Testis (tissue), 3 donors: Measurements from ENCODE around the gene TBC1D4. TPM values are rescaled to one million over a fixed set of nuclear protein-coding genes. Genes with fewer than 3 reads are reported as not detected.

ENCODE experiments used
- DNase-seq: peaks from one replicate; pipeline ENCODE4 v3.0.0-alpha.2; 2019
- H3K27ac ChIP-seq, 2 donors: fragments of 200-600 bp; sonication (generic); one replicate each; pipeline ENCODE4 v1.5.1; 2019
- H3K27me3 ChIP-seq: fragments of 200-600 bp; sonication (generic); one replicate; pipeline ENCODE4 v1.5.1; 2019
- H3K36me3 ChIP-seq: fragments of 200-600 bp; sonication (generic); one replicate; pipeline ENCODE4 v1.5.1; 2017; ENCODE audit warnings: low read depth; ENCODE audit errors: missing control alignments
- H3K4me1 ChIP-seq: fragments of 200-600 bp; sonication (generic); one replicate; pipeline ENCODE4 v1.5.1; 2019
- H3K4me3 ChIP-seq, 2 donors: fragments of 200-600 bp; sonication (generic); one replicate each; pipeline ENCODE4 v1.5.1; 2017 to 2019
- H3K9me3 ChIP-seq: fragments of 200-600 bp; sonication (generic); one replicate; pipeline ENCODE4 v1.5.1; 2017
- POLR2A ChIP-seq: fragments of 450-650 bp; IDR thresholded peaks from one replicate; pipeline ENCODE4 v1.6.1; 2017; ENCODE audit warnings: antibody characterized with exemption, mild to moderate bottlenecking, moderate library complexity
- WGBS, 2 donors: methylation state at CpG; one replicate each; pipeline ENCODE4 v1.1.5; 2018; 5-methylcytosine and 5-hydroxymethylcytosine counted together
- intact Hi-C: fragments of 100-400 bp; cut with DNase I; formaldehyde crosslinking; loops from one replicate; pipeline ENCODE4 v1.15.1; 2023; ENCODE audit warnings: low total_unique reads
- polyA plus RNA-seq: library from polyadenylated mRNA; stranded (reverse); fragments of 350-450 nt; fragmentation: Illumina TruSeq; extraction: RNeasy Lipid Tissue Mini Kit (QIAGEN cat#74804); gene quantifications from one replicate; pipeline ENCODE4 v1.2.3, GENCODE V29; 2014; ENCODE audit warnings: low read depth, low replicate concordance; ENCODE audit not compliant: insufficient read depth
- total RNA-seq, 2 donors: library from RNA; depleted of rRNA; stranded (reverse); fragments of >200 nt; gene quantifications; one replicate each; pipeline ENCODE4 v1.2.3, GENCODE V29; 2016
- TF ChIP-seq, protein P1 (sequence below), 3 experiments: fragments of 450-650 bp in 2 of 3; fragments of 200-600 bp in 1 of 3; sonication (generic) in 1 of 3; IDR thresholded peaks; one replicate each; pipeline ENCODE4 v1.5.1; 2016 to 2019; ENCODE audit warnings: antibody characterized with exemption in 3 of 3, mild to moderate bottlenecking in 2 of 3, moderate library complexity in 1 of 3

Gene TBC1D4
- total and polyA plus RNA-seq, 3 donors from 2014 or later, result 12.7 to 23.5 (median 20.4) TPM

DNA sequence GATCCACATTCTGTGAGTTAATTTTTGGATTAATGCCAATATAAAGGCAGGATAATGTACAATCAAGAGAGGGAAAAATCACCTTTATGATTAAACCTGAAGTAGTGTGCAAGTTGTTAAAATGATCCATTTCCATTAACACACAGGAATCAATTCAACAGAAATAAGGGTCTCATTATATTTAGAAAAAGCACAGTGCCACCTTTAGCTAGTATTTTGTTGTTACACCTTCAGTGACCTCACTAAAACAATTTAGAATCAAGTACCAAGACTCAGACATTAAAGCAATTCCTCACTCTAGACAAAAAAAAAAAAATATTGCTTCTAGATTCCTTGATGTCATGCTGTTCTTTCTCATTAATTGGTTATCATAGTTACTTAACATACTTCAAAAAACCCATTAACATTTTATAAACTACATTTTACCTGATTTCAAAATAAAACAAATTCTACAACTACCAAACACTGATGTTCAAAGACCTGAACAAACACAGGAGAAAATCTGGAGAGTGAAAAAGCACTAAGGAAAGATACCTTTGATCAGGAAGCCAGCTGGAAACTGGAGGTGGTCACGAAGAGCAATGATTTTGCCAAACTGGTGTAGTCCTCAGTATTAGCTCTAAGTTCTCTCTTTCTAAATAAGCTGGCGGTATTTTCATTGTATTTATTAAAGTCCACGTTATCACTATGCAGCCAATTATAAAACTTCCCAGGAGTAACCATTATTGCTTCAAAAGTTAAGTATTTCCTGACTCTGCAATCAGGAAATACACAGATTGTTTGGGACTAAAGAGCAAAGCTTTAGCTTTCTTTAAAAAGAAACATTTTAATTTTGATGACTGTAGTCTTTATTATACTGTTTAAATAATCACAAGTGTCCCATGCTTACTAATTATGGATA is 115.3 kb downstream of the TBC1D4 start:
- Histone ChIP-seq H3K27ac (peak overlapping the region in 1 of 2 donors; percentile 55), H3K9me3 (no peaks in the 10 kb centered on the region), H3K4me1 (peaks cover 6% of the 10 kb centered on the region), H3K27me3 (no peaks in the 10 kb centered on the region), H3K36me3 (no peaks in the 10 kb centered on the region), H3K4me3 (no peak overlapping the region)
- intact Hi-C loops, result no loop called here
- WGBS, 2 donors, result 58 to 70% methylated on average over 3 of the region's 3 CpGs
- no peak for TF ChIP-seq POLR2A
- TF ChIP-seq, protein P1, sequence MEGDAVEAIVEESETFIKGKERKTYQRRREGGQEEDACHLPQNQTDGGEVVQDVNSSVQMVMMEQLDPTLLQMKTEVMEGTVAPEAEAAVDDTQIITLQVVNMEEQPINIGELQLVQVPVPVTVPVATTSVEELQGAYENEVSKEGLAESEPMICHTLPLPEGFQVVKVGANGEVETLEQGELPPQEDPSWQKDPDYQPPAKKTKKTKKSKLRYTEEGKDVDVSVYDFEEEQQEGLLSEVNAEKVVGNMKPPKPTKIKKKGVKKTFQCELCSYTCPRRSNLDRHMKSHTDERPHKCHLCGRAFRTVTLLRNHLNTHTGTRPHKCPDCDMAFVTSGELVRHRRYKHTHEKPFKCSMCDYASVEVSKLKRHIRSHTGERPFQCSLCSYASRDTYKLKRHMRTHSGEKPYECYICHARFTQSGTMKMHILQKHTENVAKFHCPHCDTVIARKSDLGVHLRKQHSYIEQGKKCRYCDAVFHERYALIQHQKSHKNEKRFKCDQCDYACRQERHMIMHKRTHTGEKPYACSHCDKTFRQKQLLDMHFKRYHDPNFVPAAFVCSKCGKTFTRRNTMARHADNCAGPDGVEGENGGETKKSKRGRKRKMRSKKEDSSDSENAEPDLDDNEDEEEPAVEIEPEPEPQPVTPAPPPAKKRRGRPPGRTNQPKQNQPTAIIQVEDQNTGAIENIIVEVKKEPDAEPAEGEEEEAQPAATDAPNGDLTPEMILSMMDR (IDR thresholded peaks at IDR 0.05), result no peak
- DNase-seq, result no peak

DNA sequence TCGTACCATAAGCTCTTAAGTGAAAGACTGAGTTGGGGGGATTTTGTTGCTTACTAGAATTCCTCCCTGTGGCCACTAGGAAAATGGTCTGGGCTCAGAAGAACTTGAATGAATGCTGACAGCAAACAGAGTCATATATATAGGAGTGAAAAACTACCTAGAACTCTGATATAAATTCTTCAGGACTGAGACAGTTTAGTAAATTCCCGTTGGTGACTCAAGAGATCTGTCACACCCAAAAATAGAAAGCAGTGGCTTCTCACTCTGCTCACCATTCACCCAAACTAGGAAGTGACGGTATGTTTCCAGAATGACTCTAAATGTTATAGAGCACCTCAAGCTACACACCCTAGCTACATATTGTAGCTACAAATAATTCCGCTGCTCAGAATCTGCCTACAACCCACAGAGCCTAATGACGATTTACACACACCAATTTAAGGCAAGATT is 116.2 kb downstream of the TBC1D4 start:
- H3K36me3 ChIP-seq, result no peaks in the 10 kb centered on the region
- H3K9me3 ChIP-seq, result no peaks in the 10 kb centered on the region
- 79 to 85% methylated on average over 5 of the region's 5 CpGs for WGBS, 2 donors
- no peak for DNase-seq
- intact Hi-C loops, result no loop called here
- peaks cover 6% of the 10 kb centered on the region for H3K4me1 ChIP-seq
- no peak for TF ChIP-seq POLR2A
- TF ChIP-seq, protein P1 (IDR thresholded peaks at IDR 0.05), result no peak
- H3K27me3 ChIP-seq, result no peaks in the 10 kb centered on the region
- no peak overlapping the region for H3K4me3 ChIP-seq
- no peak overlapping the region for H3K27ac ChIP-seq

DNA sequence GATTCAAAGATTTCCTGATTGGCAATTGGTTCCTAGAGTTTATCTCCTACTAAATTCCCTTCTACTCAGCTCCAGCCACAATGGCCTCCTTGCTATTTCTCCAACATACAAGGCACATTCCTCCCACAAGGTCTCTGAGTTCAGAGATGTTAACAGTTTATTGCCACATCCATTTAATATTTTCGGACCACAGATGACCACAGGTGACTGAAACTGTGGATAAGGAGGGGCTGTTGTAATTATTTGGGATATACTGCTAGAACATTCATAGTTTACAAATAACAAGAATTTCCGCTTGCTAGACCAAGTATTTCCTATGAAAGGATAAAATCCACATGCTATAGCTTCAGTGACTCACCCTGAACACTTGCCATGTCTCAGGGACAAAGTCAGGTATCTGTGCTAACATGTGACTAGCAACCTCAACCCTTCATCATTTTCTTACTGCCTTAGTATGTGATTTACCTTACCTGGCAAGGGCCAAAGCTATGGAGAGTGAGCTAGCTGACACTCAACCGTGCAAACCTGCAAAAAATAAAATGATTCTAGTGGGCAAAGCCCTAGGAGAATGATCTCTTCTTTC is 117.7 kb downstream of the TBC1D4 start:
- Histone ChIP-seq H3K9me3 (no peaks in the 10 kb centered on the region), H3K27ac (no peak overlapping the region), H3K4me3 (no peak overlapping the region), H3K4me1 (peaks cover 6% of the 10 kb centered on the region), H3K36me3 (no peaks in the 10 kb centered on the region), H3K27me3 (no peaks in the 10 kb centered on the region)
- WGBS, 2 donors, result 90 to 93% methylated on average over 3 of the region's 3 CpGs
- DNase-seq, result no peak
- intact Hi-C loops, result no loop called here
- TF ChIP-seq, protein P1 (IDR thresholded peaks at IDR 0.05), result no peak
- TF ChIP-seq POLR2A, result no peak

GRCh38 chr13:75363371-75363770 is 118.6 kb downstream of the TBC1D4 start:
- Histone ChIP-seq H3K4me1 (peaks cover 6% of the 10 kb centered on the region), H3K4me3 (no peak overlapping the region), H3K36me3 (no peaks in the 10 kb centered on the region), H3K27ac (no peak overlapping the region), H3K9me3 (no peaks in the 10 kb centered on the region), H3K27me3 (no peaks in the 10 kb centered on the region)
- DNase-seq, result no peak
- TF ChIP-seq, protein P1 (IDR thresholded peaks at IDR 0.05), result no peak
- no peak for TF ChIP-seq POLR2A
- intact Hi-C loops, result no loop called here
- 83 to 89% methylated on average over 3 of the region's 3 CpGs for WGBS, 2 donors
